Renal cortex interstitium (tissue), 15 donors: ENCODE measurements around the gene RFPL4A. TPM values are rescaled to one million over a fixed set of nuclear protein-coding genes. Genes with fewer than 3 reads are reported as not detected.
"Not testable (repeated sequence)": the region's sequence is repeated elsewhere in the genome, so short reads cannot be mapped to it uniquely, and the experiment has no call there.

Experiments
- DNase-seq, 11 donors: peaks; one replicate each; pipeline ENCODE4 v3.0.0-alpha.2; 2013; ENCODE audit warnings: low read depth in 9 of 11, low spot score in 4 of 11; ENCODE audit errors: extremely low read depth in 1 of 11
- long read RNA-seq, 16 experiments: transcript quantifications; one replicate each; lab custom pipeline, GENCODE V29; 2026
- polyA plus RNA-seq, 3 donors: library from polyadenylated mRNA; unstranded; fragments of 120-200 nt; gene quantifications; one replicate each; pipeline ENCODE4 v1.2.1, GENCODE V29; 2013; ENCODE audit not compliant: insufficient read length in 3 of 3

RFPL4A gene
- polyA plus RNA-seq = under 1 TPM in 1 of 3 donors, not detected in 2; 0.20 TPM
- long read RNA-seq, donor 1 = 0 reads
- long read RNA-seq, donor 2 = 0 reads
- long read RNA-seq, donor 3 = 0 reads
- long read RNA-seq, donor 4 = 0 reads
- long read RNA-seq, donor 5 = 0 reads
- long read RNA-seq, donor 6 = 0 reads
- long read RNA-seq, donor 7 = 0 reads
- long read RNA-seq, donor 8 = 0 reads
- long read RNA-seq, donor 9 = 0 reads
- long read RNA-seq, donor 10 = 0 reads
- long read RNA-seq, donor 11 = 0 reads
- long read RNA-seq, donor 12 = 0 reads
- long read RNA-seq, donor 13 = 0 reads
- long read RNA-seq, donor 14 = 0 reads
- long read RNA-seq, donor 15 = 0 reads
- long read RNA-seq, donor 16 = 0 reads

DNA sequence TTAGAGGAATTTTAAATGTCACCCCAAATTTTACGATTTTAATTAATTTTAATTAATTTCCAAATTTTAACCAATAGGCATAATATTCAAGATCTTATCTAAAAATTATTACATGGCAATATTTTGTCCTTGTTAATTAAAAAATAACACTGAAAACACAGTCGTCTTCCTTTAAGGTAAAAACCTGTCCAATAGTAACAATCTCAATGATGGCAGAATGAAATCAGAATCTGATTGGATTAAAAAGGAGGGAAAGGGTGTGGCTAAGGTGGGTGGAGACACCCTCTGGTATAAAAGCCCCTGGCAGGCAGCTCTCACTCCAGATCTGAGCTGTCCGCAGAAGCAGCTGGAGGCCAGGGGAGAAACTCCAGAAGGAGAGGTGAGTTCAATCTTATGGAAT lies at the start of gene RFPL4A:
RFPL4A (plus strand) TSS at position 301 of the 400 bp plus-strand sequence. CDS start 2,704 bp downstream, outside the sequence.
- DNase-seq = not testable (repeated sequence)

DNA sequence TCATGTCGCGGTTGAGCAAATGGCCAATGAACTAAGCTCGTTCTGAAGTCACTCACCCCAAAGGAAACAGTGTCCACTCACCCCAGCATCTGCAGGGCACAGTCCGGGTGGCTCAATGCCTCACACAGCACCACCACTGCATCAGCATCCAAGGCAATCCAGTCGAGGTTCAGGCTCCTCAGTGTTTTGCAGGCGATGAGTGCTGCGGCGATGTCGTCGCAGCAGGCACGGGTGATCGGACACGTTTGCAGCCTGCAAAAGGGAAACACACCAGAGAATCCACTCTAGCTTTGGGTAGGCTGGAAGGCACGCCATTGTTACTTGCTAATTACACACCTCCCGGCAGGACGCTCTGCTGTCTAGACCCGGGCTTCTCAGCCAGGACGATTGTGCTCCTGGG lies 47.2 kb upstream of the RFPL4A start:
- no peak for DNase-seq

DNA sequence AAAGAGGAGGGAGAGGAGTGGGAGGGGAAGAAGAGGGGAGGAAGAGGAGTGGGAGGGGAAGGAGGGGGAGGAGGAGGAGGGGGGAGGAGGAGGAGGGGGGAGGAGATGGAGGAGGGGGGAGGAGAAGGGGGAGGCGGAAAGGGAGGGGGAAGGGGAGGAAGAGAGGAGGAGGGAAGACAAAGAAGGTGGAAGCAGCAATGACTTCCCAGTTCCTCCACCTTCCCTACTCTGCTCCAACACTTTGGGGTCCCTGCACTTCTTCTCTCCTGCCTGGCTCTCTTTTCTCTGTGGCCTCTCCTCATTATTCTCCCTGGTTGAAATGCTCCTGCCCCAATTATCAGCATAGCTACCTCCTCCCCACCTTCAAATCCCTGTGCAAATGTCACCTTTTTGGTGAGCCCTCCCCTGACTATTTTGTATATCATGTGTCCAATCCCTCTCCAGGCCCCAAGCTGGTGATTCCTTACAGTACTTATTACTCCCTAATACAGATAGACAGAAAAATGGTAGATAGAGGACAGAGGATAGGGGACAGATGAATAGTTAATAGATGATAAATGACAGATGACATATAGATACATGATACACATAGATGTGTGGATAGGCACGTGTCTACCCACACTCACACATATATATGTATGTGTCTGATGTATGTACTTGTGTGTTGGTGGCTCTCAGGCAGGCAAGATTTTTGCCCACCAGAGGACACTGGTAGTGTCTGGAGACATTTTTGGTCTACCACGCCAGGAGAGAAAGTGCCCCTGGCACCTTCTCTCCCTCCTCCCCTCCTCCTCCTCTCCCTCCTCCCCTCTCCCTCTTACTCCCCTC lies 45.9 kb upstream of the RFPL4A start:
- DNase-seq = no peak

DNA sequence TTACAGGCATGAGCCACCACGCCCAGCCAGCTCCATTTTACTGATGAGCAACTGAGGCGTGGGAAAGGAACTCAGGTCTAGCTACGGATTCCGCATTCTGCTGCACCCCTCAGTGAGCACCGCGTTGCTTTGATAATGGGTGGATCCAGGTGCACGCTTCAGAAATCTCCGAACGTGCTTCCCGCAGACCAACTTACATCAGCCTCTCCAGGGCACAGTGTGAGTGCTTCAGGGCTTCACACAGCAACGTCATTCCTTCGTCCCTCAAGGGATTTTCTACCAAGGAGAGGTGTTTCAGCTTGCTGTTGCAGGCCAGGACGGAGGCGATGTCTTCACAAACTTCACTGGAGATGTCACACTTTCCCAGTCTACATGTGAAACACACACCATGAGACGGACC lies 42.4 kb upstream of the RFPL4A start:
- DNase-seq = no peak

DNA sequence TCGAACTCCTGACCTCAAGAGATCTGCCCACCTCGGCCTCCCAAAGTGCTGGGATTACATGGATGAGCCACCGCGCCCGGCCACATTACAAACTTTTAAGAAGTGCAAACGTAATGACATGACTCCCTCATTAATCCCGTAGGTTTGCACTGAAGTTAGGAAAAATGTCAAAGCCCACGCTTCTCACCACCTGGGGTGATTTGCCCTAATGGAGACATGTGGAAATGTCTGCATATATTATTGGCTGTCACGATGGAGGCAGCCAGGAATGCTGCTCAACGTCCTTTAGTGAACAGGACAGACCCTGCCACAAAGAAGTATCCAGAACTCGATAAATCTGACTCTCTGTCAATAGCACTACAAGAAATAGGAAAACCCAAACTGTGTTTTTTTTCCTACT lies 41.6 kb upstream of the RFPL4A start:
- DNase-seq = no peak

DNA sequence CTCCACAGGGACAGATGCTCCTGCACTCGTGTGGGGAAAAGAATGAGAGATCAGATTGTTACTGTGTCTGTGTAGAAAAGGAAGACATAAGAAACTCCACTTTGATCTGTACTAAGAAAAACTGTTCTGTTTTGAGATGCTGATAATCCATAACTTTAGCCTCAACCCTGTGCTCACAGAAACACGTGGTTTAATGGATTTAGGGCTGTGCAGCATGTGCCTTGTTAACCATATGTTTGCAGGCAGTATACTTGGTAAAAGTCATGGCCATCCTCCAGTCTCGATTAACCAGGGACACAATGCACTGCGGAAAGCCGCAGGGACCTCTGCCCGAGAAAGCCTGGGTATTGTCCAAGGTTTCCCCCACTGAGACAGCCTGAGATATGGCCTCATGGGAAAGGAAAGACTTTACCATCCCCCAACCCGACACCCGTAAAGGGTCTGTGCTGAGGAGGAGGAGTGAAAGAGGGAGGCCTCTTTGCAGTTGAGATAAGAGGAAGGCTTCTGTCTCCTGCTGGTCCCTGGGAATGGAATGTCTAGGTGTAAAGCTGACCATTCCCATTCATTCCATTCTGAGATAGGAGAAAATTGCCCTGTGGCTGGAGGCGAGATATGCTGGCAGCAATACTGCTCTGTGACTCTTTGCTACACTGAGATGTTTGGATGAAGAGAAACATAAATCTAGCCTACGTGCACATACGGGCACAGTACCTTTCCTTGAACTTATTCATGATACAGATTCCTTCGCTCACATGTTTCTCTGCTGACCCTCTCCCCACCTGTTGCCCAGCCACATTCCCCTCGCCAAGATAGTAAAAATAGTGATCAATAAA lies 40.8 kb upstream of the RFPL4A start:
- DNase-seq = not testable (repeated sequence)

DNA sequence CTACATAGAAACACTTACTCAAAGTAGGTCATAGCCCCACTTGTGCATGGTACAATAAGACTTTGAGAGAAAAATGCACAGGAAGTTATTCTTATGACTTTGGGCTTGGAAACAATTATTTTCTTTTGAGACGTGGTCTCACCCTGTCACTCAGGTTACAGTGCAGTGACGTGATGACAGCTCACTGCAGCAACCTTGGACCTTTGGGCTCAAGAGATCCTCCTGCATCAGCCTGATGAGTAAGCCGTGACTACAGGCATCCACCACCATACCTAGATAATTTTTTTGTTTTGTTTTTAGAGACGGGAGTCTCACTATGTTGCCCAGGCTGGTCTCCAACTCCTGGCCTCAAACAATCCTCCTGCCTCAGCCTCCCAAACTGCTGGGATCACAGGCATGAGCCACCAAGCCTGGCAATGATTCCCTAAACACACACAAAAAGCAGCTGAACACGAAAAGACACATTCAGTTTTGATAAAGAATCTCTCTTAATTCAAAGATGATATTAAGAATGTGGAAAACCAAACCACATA lies 38.6 kb upstream of the RFPL4A start:
- DNase-seq = no peak

DNA sequence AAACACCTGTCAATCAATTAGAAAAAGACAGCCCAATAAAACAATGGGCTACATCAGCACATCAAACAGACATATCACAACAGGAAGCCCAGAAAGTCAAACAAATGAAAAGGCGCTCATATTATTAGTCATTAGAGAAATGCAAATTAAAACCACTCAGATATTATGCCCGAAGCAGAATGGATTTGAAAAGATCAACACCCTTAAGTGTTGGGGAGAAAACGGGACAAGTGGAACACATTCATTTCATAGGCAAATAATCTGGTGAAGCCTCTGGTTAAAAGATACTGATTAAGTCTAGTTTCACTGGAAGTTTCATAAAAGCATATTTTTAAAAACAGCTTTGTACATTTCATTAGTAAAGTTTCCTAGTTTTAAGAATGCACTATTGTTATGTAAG lies 38.1 kb upstream of the RFPL4A start:
- DNase-seq = no peak

DNA sequence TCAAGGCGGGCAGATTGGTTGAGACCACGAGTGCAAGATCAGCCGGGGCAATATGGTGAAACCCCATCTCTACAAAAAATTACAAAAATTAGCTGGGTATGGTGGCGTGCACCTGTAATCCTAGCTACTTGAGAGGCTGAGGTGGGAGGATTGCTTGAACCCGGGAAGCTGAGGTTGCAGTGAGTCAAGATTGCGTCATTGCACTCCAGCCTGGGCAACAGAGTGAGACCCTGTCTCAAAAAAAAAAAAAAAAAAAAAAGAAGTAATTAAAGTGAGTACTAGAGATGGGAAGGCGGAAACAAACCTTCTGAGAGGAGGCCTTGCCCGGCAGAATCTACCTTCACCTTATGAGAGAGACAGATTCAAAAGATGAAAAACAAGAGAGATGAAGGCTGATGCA lies 35.4 kb upstream of the RFPL4A start:
- DNase-seq = no peak

DNA sequence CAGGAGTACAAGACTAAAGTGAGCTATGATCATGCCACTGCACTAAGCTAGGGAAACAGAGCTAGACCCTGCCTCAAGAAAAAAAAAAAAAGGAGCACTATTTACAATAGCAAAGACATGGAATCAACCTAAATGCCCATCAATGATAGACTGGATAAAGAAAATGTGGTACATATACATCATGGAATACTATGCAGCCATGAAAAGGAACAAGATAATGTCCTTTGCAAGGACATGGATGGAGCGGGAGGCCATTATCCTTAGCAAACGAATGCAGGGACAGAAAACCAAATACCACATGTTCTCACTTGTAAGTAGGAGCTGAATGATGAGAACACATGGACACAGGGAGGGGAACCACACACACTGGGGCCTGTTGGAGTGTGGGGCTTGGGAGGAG lies 28.5 kb upstream of the RFPL4A start:
- DNase-seq = not testable (repeated sequence)

DNA sequence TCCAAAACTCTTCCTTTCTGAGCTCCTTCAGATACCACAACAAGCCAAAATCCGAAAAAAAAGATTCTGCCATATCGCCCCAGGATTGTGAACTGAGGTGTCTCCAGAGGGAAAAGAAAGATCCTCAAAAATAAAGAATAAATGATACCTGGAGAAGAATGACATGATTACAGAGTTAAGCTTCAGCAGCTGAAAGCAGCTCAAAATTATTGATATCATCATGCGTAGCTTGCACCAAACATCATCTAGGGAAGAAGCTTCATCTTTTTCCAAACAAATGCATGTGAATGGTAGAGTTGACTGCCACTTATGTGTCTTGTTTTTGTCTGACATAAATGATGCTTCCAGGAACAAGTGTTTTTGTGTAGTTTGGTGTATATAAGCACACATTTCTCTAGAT lies 20.6 kb upstream of the RFPL4A start, which contains the start of gene NLRP9:
NLRP9 (minus strand) TSS at position 101 of the 400 bp plus-strand sequence; CDS start at position 73, 28 bp downstream.
- no peak for DNase-seq

DNA sequence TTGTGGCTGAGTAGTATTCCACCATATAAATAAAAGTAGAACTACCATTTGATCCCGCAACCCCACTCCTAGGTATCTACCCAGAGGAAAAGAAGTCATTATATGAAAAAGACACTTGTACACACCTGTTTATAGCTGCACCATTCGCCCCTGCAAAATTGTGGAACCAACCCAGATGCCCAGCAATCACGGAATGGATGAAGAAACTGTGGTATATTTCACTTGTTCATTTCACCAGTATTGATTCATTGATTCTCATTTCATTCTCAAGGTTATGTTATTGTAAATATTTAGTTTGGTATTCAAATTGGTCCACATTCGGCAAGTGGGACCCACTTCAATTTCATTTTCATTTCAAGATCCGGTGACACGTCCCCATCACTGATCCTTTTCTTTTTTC lies 8.2 kb upstream of the RFPL4A start:
- no peak for DNase-seq

DNA sequence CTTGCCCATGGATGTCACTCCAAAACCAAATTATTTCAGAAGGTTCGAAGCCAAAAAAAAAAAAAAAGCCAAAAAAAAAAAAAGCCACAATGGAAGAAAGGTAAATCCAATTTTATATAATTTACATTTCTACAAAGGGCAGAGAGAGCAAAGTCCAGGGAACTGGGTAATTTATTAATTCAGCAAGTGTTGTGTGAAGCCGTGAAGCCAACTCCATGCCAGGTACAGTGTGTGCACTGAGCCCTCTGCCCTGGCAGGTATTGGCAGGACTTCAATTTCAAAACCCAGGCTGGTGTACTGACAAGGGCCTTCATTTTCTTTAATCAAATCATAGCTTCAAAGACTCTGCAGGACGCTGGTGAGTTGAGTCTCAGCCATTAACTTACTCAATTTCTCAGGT lies 5.5 kb upstream of the RFPL4A start:
- no peak for DNase-seq

DNA sequence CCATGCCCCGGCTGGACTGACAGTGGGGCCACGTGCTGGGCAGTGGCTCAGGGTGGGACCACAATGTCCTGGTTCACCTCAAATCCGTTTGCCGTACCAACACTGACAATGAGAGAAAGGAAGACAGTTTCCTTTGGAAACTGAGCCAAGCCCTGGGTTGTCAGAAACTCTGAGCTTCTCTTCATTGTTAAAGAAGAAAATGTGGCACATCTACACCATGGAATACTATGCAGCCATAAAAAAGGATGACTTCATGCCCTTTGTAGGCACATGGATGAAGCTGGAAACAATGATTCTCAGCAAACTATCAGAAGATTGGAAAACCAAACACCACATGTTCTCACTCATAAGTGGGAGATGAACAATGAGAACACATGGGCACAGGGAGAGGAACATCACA lies 2.1 kb upstream of the RFPL4A start:
- DNase-seq = not testable (repeated sequence)

DNA sequence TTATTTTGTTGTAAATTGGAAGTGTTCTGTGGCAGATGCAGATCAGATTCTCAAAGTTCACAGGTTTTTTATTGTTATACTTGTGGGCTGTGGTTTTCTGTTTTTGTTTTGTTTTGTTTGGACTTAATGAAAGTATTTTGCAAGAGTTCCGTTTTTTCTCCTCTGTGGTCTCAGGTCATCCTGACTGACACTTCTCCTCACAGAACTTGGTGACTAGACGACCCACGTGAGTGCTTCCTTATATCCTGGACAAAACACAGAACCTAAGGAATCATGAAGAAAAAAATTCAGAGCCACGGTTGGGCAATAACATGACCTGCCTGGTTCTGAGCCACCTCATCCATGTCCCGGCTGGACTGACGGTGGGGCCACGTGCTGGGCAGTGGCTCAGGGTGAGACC lies 7.6 kb downstream of the RFPL4A start:
- DNase-seq = no peak

DNA sequence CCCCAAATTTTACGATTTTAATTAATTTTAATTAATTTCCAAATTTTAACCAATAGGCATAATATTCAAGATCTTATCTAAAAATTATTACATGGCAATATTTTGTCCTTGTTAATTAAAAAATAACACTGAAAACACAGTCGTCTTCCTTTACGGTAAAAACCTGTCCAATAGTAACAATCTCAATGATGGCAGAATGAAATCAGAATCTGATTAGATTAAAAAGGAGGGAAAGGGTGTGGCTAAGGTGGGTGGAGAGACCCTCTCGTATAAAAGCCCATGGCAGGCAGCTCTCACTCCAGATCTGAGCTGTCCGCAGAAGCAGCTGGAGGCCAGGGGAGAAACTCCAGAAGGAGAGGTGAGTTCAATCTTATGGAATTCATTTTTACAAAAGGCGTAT lies 9.9 kb downstream of the RFPL4A start, which contains the start of gene RFPL4AL1:
RFPL4AL1 (plus strand) TSS at position 301 of the 400 bp plus-strand sequence. CDS start 2,687 bp downstream, outside the sequence.
- not testable (repeated sequence) for DNase-seq

DNA sequence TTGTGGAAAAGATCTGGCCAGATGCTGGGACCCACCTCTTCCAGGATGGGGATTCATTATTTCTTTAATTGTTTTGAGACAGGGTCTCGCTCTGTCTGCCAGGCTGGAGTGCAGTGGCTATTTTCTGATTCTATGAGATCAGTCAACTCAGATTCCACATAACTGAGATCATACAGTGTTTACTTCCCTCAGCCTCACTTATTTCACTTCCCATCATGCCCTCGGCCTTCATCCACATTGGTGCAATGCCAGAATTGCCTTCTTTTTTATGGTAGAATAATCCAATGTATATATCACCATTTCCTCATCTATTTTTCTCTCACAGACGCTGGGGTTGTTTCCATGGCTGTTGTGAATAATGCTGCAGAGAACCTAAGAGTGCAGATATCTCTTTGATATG lies 10.7 kb downstream of the RFPL4A start:
- not testable (repeated sequence) for DNase-seq

DNA sequence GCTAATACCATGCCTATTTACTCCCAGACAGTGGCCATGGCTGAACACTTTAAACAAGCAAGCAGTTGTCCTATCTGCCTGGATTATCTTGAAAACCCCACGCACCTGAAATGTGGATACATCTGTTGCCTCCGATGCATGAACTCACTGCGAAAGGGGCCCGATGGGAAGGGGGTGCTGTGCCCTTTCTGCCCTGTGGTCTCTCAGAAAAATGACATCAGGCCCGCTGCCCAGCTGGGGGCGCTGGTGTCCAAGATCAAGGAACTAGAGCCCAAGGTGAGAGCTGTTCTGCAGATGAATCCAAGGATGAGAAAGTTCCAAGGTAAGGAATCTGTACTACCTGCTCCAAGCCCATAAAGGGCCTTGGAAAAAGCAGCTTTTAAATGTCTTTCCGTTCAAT lies 18.6 kb downstream of the RFPL4A start:
- no peak for DNase-seq

DNA sequence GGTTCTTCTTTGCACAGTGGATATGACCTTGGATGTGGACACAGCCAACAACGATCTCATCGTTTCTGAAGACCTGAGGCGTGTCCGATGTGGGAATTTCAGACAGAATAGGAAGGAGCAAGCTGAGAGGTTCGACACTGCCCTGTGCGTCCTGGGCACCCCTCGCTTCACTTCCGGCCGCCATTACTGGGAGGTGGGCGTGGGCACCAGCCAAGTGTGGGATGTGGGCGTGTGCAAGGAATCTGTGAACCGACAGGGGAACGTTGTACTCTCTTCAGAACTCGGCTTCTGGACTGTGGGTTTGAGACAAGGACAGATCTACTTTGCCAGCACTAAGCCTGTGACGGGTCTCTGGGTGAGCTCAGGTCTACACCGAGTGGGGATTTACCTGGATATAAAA lies 19.4 kb downstream of the RFPL4A start:
- no peak for DNase-seq
